ENCODE measurements around the gene DPY19L1.
"Not testable (repeated sequence)": the region's sequence is repeated elsewhere in the genome, so short reads cannot be mapped to it uniquely, and the experiment has no call there.

Gene DPY19L1

DNA sequence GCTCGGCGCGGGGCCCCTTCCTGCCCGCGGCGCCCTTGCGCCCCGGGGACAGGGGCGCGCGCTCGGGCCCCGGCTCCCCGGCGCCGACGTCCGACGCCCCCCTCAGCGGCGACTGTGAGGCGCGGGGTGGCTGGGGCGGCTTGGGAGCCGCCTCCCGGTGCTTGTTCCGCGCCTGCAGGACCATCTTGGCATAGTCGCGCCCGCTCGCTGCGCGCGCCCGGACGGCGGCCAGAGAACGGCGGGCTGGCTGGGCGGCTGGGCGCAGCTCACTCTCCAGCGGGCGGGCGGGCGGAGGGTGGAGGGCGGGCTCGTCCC is at the start of gene DPY19L1:
Gene DPY19L1, minus strand, starts transcription at position 275 of the 315 bp plus-strand sequence. Its CDS starts 91 bp downstream, at position 184.
- DNase-seq = no peak

DNA sequence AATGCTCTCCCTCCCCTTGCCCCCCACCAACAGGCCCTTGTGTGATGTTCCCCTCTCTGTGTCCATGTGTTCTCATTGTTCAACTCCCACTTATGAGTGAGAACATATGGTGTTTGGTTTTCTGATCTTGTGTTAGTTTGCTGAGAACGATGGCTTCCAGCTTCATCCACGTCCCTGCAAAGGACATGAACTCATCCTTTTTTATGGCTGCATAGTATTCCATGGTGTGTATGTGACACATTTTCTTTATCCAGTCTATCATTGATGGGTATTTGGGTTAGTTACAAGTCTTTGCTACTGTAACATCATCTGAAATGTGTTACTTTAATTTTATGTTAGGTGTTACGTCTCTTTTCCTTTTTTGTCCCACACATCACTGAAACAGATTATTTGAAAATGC is 42.2 kb upstream of the DPY19L1 start:
- DNase-seq = not testable (repeated sequence)

DNA sequence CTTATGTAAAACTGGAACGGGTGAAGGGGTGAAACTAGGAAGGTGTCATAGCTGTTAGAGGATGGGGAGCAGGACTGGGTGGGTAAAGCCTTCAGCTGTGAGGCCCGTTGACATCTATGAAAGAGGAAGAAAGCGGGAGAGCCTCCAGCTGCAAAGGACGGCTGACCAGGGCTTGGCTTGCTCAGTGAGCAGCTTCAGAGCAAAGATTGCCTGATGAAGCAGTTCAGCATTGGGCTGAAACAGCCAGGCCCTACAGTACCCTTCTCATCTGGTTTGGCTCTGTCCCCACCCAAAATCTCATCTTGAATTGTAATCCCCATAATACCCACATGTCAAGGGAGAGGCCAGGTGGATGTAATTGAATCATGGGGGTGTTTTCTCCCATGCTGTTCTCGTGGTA is 36.7 kb upstream of the DPY19L1 start:
- not testable (repeated sequence) for DNase-seq

DNA sequence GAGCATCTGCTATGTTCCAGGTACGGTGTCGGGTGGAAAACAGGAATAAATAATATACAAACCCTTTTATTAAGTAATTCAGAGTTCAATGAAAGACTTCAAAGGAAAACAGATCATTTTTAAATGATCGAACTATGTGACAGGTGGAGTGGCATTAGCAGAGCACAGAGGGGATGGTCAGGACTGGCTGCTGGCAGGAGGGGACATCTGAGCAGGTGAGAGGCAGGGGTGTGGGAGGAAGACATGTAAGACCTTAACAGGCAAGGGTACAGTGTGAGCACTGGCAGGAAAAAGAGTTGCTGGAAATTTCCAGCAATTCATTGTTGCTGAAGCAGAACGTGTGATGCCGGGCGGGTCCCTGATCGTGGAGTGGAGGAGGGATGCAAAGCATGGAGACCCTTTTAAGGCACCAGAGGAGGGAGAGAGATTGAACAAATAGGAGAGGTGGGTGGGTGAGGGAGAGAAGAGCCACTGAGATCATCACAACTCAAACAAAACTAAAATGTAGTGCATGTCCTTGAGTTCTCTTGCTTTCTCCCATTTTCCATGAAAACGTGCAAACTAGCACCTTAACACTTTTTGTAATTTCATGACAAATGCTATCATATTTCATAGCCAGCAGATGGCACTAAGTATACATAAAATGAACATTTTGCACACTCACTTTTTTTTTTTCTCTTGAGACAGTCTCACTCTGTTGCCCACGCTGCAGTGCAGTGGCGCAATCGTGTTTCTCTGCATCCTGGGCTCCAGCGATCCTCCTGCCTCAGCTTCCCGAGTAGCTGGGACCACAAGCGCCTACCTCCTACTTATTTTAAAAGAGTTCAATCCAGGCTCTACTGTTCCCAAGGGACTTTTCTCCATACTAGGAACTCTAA is 35.9 kb upstream of the DPY19L1 start:
- not testable (repeated sequence) for DNase-seq

DNA sequence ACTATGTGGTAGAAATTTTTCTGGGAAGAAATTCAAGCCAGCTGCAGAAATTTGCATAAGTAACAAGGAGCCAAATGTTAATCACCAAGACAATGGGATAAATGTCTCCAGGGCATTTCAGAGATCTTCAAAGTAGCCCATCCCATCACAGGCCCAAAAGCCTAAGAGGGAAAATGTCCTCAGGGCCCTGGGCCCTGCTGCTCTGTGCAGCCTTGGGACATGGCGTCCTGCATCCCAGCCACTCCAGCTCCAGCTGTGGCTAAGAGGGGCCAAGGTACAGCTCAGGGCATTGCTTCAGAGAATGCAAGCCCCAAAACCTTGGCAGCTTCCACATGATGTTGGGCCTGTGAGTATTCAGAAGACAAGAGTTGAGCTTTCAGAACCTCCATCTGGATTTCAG is 31.8 kb upstream of the DPY19L1 start:
- DNase-seq = not testable (repeated sequence)

DNA sequence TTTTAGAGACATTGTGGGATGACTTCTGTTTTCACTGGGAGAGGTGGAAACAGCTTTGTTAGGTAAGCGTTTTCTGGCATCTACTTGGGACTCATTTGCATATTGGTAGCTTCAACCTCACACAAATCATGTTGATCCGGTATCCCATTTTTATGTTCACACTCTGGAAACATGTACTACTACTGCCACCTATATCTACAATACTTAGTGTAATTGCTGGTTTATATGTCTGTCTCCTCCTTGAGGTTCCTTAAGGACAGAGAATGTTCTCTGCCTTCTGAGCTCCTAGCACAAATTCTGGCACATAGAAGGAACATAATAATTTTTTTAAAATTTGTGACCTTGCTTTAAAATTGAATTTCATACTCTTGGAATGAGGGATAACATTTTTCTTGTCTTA is 28.1 kb upstream of the DPY19L1 start:
- not testable (repeated sequence) for DNase-seq

DNA sequence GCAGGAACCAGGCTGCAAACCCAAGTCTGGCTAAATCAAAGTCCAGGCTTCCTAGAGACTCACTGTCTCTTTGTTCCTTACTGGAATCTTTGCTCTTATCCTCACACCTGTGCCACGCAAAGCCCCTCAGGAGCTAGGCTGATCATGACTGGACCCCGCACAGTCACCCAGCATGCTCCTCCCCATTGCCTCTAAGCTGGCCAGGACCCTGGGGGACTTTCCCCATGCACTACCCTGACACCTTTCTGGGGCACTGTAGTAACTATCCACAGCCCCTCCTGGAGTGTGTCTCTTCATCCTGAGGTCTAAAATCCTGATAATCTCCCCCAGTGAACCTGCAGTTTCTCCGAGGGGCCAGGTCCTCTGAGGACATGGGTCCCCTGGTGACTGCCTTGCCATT is 21.3 kb upstream of the DPY19L1 start:
- not testable (repeated sequence) for DNase-seq

DNA sequence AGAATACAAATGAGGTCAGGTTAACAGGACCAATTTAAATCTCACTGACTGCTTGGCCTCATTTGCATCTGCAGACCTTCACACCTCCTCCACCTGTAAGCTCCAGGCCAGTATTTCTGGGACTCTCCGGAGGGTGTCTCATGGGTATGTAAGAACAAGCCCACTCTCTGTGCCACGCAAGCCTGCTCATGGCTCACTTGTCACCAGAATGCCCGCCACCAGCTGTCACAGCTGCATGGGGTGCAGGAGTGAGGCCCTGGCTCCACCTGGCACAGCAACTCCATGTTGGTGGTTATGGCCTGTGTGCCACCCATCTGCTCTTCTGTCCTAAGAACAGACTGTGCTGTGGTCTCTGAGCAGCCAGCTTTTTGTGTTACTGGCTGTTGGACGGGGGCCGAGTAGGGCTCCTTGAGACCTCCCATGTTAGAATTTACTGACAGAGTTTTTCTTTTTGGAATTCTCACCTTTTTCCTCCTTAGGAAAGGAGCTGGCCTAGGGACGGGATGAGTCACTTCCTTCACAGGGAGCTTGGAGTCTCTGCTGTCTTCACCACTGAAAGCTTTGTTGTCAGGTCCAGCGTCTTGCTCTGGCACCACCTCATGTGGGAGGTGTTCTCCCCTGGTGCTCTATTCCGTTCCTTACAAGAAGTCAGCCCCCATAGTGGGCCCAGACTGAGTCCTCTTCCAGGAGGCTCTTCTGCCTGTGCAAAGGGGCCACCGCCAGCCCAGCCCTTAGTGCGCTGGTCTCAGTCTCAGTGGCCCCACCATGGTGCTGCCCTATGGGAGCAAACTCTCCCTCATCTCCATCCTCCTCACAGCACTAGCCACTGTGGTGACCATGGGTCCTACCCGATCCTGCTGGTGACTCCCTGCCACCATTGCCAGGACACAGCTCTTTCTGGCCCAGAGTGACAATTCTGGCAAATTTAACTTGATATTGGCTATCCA is 20.5 kb upstream of the DPY19L1 start:
- not testable (repeated sequence) for DNase-seq

DNA sequence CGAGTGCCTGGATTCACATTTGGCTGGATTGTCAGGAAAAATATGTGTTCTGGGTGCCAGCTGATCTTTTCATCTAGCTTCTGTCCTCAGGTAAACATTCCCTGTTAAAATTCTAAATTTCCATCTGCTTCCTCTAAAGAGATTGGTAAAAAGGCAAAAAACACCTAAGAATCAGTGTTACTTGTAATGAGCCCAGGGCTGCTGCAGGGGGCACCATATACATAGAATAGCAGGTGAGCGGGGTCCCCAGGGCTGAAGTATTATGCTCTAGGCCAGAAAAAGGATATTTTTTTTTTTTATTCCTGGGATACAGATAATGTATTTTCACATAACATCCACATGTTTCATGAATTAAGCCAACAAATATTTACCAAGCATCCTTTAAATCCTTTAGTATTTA is 18.4 kb upstream of the DPY19L1 start:
- not testable (repeated sequence) for DNase-seq

DNA sequence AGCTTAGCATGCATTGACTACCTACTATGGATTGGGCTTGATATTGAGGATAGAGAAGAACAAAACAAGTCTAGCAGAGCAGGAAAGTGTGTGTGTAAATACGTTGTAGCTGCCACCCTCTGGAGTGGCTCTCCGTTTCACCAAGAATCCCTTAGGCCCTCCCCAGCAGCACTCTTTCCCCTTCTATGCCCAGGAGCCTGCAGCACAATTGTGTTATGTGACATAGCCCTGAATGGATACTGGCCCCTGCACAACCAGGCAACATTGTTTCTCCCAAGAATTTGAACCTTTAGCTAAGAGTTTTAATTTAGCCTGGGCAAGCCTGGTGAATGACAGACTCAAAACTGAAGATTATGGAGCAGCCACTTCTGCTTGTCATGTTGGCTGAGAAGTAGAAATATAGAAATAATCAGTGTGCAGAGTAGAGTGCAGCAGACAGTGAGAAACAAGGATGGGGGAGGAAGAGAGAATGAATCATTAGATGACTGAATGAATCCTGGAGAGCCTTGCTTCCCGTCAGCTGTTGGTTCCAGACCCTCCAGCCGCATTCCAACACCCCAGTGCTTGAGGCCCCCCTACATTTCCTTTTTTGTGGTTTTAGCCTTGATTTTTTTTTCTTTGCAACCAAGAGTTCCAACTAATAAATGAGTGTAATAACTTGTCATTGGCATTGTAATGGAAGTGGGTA is 16.3 kb upstream of the DPY19L1 start:
- DNase-seq = not testable (repeated sequence)

DNA sequence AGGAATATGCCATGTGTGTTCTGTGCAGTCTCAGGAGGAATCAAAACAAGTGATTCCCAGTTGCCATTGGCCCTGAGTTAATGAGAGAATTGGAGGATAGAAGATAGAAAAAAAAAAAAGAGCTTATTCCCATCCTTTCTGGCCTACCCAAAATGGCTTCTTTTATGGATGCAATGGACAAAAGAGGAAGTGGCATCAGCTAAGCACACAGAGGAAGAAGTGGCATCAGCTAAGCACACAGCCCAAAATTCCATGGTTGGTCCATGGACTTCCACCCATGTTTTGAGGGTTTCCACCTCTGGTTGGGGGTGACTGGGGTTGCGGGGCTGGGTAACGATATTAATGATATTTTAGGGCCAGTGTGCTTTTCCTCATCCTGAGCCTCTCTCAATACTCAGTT is 11.1 kb upstream of the DPY19L1 start:
- DNase-seq = not testable (repeated sequence)

DNA sequence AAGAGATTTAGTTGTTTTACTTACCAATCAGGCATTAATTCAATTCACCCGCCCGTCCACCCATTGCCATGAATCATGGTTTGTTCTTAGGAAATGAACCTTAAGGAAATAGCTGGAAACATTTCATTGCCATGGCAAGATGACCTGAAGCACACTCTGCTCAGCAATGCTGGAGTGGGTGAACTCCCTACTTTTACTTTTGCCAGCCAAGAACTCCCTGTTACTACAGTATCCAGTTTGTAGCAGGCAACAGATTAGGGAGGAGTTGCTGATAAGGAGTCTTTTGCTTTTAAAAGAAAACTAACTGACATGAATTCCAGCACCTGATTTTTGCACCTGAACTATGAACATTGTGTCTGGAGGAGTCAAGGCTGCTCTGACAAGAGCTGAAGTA is 10.6 kb upstream of the DPY19L1 start:
- DNase-seq = not testable (repeated sequence)

DNA sequence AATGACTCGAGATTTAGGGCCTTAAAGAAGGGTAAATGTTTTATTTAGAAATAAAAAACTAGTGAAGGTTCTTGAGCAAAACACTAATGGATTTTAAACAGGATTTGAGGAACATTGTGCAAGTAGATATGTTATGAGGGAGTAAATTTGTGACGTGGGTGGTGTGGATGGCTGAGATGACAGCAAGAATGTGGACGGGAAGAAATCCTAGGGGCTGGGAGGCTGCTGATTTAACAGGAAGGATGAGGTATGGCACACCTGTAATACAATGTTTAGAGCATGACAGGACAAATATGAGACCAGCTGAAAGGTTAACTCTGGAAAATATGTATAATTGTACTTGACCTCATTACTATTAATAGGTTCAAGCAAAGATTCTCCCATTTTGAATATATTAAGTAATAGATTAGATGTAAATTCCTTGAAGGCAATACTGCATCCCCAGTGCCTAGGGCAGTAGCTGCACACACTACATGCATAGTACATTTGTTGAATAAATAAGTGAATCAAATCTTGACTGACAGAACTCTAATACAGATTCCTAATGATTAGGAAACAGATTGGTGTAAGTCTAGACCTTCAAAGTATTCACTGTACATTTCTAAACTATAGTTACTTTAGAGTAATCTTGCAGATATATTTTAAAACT is 10.1 kb upstream of the DPY19L1 start:
- DNase-seq = not testable (repeated sequence)

DNA sequence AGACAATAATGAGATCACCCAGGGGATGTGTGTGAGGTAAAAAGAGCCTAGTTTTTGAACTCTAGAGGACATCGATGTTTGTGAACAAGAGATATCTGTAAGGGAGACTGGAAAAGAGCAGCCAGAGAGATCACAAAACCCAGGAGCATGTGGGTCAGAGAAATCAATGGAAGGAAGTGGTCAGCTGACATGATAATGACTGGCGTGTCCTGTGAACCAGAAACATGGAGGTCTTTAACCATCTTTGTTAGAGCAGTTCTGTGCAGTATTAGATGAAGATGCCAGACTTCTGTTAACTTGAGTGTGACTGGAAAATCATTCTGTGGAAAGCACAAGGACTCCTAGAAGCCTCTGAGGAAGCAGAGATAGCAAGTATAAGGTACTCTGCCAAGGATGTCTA is 6.0 kb upstream of the DPY19L1 start:
- not testable (repeated sequence) for DNase-seq

DNA sequence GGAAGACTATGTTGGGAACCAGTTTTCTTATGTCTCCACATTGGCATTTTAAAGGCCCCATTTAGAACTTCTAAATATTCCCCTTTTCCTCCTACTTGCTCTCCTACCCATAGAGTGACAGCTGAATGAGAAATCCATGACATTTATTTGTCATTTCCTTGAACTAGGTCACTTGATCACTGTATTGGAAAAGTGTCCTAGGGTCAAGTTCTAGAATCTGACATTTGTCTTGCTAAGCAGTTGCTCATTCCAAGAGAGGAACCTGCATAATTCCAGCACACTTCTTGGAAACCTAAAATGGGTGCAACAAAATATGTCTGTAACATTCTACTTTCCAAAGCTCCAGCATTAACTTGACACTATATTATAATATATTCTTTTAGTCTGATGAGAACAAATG is 3.6 kb upstream of the DPY19L1 start:
- DNase-seq = no peak

DNA sequence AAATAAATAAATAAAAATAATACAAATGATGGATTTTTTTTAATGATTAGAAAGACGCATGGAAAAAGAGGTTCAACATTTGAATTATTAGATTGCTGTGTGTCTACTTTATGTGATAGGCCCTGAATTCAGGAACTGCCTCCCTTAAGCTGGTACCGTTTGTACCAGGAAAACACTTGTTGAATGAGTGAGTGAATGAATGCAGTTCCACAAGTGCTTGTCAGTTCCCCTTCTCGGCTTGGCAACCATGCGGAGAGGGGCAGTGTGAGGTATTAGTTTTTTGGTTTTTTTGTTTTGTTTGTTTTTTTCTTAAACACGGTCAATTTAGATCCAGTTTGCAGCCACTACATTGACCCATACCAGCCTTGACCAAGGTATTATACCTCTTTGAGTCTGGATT is 2.1 kb upstream of the DPY19L1 start:
- DNase-seq = no peak

DNA sequence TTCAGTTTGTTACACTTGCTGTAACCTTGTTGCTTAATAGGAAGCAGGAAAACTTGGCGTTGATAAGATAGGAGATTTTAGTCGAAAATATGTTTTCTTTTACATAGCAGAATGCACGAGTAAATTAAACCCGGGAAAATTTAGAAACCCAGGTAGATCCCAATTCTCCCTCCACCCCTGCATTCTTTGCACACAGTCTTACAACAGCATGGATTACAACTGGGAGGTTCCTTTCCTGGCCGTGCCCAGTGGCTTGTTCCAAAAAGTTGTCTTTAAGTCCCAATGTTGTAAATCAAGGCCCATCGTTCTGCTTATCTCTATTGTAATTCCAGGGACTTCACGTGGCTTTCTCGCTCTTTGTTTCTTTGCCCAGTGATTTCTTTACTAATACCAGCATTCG is 1.1 kb upstream of the DPY19L1 start:
- no peak for DNase-seq

DNA sequence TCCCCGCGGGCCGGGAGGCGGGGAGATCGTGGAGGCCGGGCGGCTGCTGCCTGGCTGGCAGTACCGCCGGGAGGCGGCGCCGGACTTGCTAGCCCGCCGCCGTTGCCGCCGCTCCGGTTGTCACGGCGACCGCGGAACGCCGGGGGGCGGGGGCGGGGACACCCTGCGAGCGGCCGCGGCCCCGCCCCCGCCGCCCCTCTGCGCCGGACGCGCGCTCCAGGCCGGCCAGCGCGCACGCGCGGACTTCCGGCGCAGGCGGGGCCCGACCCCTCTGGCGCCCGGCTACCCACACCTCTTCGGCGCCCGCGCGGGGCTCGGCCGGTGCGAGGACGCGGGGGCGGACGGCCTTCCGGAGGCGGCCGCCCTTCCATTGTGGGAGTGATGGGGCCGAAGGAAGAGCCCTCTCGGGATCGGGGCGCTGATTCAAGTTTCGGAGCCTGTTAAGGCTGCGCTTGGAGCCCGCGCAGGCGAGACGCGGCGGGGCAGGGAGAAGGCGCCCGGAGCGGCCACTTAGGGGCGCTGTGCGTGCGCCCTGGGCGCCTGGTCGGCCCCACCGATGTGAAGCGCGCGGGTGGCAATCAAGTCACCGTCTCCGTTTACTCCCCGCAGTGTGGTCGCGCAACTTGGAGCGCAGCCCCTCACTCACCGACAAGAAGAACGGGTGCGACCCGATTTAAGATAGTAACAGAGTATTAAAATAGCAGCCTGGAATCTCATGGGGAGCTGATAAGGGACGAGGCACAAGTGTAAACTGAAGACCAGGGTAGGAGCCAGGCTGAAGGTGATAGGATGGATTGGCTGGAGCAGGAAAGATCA is 449 bp upstream of the DPY19L1 start:
- DNase-seq = peak; percentile 91

DNA sequence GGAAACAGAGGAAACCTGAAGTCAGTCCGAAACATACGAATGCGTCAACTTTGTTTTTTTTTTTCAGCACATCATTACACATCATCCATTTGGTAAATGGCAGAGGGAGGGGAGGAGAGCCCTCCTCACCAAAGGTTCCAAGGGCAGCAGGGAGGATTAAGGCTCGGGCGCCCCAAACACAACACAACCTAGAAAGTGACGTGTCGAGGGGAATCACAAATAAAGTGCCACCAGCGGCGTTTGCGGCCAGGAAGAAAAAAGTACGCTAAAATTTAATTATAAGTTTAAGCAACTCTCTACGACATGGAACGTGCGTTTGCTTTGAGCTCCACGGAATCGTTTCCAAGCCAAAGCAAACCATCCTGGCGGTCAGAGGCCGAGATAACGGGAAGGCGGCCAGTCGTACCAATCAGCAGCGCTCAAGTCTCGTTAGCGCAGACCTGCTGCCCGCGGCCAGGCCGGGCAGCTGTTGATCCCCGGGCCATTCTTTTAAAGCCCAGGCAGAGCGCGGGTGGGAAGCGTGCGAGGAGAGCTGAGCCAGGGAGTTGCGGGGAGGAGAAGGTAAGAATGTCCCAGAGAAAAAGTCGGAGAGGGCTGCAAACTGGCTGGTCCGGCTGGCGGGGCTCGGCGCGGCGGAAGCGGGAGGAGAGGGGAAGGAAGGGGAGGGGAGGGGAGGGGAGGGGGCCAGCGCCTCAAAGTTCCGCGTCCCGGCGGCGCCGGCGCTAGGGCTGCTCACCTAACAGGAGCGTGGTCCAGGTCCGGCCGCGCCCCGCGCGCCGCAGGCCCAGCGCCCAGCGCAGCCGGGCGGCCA is 719 bp downstream of the DPY19L1 start:
- DNase-seq = peak; percentile 44

DNA sequence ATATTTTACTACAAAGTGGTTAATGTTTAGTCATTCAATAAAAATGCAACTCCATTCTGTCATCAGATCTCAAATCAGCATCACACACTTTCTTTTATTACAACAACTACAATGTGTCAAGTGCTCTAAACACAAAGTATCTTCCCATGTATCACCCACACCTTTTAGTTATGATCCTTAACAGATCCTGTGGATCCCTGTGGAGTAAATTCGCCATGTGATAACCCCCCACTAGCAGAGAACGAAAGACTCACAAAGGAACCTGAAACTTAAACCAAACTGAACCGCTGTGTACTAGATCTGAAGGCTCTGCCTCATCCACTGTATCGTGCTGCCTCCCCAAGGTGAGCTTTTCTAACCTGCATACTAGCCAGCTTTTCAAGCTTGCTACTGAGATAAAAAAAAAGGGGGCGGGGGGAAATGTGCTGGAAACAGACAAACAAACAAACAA is 1.7 kb downstream of the DPY19L1 start:
- DNase-seq = peak; percentile 27

DNA sequence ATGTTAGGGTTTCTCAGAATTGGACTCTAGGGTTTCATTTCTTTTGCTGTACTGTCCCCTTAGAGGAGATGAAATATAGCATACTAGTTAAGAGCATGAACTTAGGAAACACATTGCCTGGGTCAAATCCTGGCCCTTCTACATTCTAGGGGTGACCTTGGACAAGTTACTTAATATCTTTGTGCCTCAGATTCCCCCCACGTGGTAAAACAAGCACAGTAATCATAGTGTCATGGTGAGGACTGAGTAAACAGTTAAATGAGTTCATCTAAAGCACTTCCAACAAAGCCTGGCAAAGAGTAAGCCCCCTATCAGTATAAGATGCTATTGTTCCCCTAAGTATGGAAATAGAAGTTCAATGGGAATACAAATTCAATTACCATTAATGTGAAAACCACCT is 5.1 kb downstream of the DPY19L1 start:
- no peak for DNase-seq
